VCaP (cell line): ENCODE measurements around the gene CCL22.
"Not testable (repeated sequence)": the region's sequence is repeated elsewhere in the genome, so short reads cannot be mapped to it uniquely, and the experiment has no call there.

Experiments
- H3K27ac ChIP-seq: fragments of 450-650 bp; 2 replicates; pipeline ENCODE4 v1.5.1; 2017
- TF ChIP-seq, protein P1 (sequence below): fragments of 450-650 bp; conservative IDR thresholded peaks from 2 replicates; pipeline ENCODE4 v1.5.1; 2017; ENCODE audit warnings: mild to moderate bottlenecking, moderate library complexity

Gene CCL22

DNA sequence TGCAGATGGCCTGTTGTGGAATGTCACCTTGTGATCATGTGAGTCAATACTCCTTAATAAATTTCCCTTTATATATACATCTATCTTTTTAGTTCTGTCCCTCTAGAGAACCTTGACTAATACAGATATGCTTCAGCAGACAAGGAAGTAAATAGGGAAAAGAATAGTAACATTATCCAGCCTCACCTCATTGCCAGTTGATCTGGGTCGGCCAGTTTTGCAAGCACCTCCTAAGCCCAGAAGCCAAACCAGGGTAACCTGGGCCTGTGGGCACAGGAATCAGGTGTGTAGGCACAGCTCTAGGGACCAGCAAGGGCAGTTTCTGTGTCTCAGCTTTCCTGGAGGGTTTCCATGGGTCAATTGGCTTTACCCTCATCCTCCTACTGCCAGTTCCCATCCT lies 34.1 kb downstream of the CCL22 start:
- H3K27ac ChIP-seq, result peak overlapping the region; percentile 34
- TF ChIP-seq, protein P1, sequence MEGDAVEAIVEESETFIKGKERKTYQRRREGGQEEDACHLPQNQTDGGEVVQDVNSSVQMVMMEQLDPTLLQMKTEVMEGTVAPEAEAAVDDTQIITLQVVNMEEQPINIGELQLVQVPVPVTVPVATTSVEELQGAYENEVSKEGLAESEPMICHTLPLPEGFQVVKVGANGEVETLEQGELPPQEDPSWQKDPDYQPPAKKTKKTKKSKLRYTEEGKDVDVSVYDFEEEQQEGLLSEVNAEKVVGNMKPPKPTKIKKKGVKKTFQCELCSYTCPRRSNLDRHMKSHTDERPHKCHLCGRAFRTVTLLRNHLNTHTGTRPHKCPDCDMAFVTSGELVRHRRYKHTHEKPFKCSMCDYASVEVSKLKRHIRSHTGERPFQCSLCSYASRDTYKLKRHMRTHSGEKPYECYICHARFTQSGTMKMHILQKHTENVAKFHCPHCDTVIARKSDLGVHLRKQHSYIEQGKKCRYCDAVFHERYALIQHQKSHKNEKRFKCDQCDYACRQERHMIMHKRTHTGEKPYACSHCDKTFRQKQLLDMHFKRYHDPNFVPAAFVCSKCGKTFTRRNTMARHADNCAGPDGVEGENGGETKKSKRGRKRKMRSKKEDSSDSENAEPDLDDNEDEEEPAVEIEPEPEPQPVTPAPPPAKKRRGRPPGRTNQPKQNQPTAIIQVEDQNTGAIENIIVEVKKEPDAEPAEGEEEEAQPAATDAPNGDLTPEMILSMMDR, result no peak

DNA sequence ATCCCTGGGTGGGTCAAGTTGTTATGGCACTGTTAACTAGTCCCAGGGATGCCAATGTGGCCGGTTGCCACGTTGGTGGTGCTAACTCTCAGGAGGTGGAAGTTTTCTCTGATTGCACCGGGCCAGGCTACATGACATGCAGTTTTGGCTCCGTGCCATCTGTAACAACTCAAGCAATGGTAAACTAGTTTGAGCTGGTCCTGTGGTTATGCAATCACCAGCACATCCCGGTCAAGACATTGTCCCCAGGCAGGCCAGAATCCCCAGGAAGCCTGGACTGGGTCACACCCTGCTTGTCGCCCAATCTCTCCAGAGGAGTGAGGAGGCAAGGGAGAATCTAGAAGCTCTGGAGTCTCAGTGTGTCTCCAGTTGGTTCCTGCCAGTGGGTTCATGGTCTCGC lies 35.9 kb downstream of the CCL22 start:
- TF ChIP-seq, protein P1, result no peak
- no peak overlapping the region for H3K27ac ChIP-seq

DNA sequence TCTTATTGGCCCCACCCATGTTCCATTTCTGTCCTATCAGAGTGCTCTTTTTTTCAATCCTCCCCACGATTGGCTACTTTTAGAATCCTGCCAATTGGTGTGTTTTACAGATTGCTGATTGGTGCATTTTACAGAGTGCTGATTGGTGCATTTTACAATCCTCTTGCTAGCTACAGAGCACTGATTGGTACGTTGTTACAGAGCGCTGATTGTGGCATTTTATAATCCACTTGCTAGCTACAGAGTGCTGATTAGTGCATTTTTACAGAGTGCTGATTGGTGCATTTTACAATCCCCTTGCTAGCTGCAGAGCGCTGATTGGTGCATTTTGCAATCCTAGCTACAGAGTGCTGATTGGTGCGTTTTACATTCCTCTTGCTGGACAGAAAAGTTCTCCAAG lies 36.4 kb downstream of the CCL22 start:
- no peak overlapping the region for H3K27ac ChIP-seq
- TF ChIP-seq, protein P1, result no peak

DNA sequence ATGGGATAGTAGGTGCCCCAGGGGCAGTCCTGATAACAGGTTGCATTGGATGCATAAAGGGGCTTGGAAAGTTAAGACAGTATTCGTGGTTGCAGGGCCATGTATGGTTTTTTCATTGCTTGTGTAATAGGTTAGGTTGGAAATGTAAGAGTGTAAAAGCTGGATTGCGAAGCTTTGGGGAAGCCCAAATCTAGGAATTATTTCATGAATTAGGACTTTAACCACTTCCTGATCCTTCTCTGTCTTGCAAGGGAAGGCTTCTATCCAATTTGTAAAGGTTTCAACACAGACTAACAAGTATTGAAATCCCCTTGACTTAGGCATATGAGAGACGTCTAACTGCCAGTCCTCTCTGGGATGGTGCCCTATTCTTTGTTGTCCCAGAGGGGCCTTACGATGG lies 38.2 kb downstream of the CCL22 start:
- TF ChIP-seq, protein P1, result no peak
- no peak overlapping the region for H3K27ac ChIP-seq

DNA sequence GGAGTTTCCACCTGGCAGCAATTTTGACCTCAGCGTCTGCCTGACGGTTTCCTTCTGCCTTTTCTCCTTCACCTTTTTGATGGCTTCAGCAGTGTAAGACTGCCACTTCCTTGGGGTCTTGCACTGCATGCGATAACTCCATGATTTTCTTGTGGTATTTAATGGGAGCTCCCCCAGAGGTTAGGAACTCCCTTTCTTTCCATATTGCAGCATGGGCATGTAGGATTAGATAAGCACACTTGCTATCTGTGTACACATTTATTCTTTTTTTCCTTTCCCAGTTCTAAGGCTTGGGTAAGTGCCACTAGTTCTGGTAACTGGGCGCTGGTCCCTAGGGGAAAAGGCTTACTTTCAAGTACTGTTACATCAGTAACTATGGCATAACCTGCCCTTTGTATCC lies 38.9 kb downstream of the CCL22 start:
- not testable (repeated sequence) for H3K27ac ChIP-seq

DNA sequence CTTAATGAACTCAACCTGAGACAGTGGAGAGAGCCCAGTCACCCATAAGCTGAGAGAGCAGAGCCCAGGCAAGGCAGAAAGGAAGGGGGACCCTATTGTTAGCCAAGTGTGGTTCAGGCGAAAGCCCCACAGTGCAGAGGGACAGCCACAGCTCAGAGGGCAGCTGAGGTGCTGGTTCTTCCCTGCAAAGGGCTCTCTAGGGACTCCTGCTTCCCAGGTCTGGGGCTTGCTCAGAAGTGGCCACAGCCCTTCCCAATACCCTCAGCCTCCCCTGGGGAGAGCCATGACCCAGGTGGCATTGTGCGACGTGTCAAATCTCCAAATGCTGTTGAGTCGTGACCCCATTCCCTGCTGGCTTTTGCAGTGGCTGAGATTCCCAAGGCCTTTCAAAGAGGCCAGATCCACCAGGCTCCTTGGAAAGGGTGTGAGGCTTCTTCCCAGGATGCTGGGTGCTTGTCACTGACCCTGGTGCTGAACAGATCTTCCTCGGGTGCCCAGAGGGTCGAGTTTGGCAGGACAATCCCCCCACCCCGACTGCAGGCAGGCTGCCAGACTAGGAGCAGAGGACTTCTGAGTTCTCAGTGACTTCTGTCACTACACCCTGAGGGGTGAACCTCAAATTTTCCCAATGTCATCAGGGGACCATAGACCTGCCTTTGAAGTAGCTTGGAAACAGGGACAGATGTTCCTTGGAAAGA lies 43.5 kb downstream of the CCL22 start:
- TF ChIP-seq, protein P1, result no peak
- H3K27ac ChIP-seq, result no peak overlapping the region

DNA sequence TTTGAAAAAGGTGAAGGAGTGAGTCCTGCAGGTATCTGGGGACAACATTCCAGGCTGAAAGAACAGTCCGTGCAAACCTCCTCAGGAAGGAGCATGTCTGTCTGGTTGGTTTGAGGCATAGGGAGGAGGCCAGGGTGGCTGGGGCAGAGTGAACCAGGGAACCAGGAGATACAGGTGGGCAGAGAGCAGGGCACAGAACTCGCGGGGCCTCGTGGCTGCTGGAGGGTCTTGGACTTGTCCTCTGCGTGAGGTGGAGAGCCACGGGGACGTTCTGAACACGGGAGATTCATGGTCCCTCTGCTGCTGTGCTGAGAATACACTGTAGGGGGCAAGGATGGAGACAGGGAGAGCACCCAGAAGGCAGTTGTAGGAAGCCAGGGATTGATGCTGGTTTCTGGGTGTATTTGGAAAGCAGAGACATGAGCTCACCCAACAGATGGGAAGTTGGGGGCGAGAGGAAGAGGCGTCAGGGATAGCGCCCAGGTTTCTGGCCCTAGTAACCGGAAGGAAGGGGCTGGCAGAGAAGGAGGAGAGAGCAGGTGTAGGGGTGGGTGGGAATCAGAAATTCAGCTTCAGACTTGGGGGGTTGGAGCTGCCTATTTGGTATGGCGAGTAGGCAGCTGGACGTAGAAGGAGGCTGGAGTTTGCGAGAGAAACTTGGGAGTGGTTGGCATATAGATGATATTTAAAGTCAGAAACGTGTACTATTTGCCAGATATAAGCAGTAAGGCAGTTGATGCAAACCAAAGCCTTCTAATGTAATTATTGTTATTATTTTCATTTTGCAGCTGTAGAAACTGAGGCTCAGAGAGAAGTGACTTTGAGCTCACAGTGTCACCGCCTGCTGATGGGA lies 45.6 kb downstream of the CCL22 start, which contains the start of gene CCL17:
TSS of gene CCL17 (plus strand) at position 803 of the 853 bp plus-strand sequence. CDS start 9,166 bp downstream, outside the sequence.
- H3K27ac ChIP-seq, result no peak within 1 kb of the TSS
- TF ChIP-seq, protein P1, result no peak

DNA sequence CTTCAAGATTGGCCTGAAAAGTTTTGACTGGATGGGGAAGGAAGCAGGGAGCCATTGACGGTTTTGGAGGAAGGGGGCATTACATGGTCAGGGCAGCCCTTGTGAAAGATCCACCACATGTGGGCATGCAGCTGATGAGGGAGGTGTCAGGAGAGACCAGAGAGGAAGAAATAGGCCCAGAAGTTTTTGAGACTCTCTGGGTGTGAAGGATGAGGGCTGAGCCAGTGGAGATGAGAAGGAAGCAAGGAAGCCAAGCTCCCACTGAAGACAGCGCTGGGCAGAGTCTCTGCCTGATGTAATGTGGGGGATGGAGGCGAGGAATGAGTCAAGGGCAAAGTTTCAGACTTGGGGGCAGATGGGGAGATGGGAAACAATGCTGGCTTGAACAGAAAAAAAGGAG lies 46.5 kb downstream of the CCL22 start:
- no peak overlapping the region for H3K27ac ChIP-seq
- TF ChIP-seq, protein P1, result no peak
